ENCODE data around the gene GM2A. TPM values are rescaled to one million over a fixed set of nuclear protein-coding genes. Genes with fewer than 3 reads are reported as not detected.
"Not testable (repeated sequence)": the region's sequence is repeated elsewhere in the genome, so short reads cannot be mapped to it uniquely, and the experiment has no call there.

GM2A gene
- total RNA-seq, 4 donors from 2014 or later: 62.4 to 132 (median 89.7) TPM

DNA sequence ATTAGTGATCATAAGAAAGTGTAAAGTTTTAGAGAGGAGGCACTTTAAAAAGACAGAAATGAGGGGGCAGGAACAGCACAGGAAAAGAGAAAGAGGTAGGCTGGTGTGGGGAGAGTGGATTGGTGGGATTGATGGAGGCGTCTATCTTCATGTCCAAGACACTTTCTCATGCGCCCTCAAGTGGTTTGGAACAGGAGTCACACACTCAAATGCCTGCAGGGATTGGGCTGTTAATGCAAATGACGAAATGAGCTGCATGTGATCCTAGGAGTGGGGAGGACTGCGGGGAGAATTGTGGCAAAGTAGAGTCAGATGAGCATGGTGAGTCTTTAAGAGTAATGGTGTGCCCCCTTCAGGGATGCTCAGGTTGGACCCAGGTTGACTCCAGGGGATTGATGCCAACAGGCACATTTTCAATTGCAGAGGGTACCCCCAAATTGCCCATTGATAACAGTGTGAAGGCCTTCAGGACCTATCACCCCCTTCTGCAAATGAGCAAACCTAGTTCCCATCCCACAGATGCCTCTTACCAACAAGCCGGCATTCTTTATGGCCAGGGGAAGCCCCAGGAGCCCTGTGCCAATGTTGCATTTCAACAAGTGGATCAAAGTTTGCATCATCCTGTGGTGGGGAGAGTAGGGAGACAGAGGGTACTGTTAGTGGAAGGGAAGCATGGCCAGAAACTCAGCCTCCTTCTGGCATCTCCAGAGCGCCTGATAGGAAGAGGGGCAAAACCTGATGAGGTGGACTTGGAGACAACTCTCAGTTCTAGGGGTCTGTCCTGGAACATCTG, 45.3 kb downstream of the GM2A start:
- H3K4me3 ChIP-seq: no peak overlapping the region
- intact Hi-C loops (cut with DNase I): no loop called here
- H3K36me3 ChIP-seq: no peaks in the 10 kb centered on the region
- no peak for DNase-seq
- H3K27me3 ChIP-seq: peaks cover 0 to 22% (median 0%) of the 10 kb centered on the region in 4 donors
- H3K4me1 ChIP-seq: peaks cover 0 to 8% (median 0%) of the 10 kb centered on the region in 3 donors
- no peak overlapping the region for H3K27ac ChIP-seq
- TF ChIP-seq, protein P1, sequence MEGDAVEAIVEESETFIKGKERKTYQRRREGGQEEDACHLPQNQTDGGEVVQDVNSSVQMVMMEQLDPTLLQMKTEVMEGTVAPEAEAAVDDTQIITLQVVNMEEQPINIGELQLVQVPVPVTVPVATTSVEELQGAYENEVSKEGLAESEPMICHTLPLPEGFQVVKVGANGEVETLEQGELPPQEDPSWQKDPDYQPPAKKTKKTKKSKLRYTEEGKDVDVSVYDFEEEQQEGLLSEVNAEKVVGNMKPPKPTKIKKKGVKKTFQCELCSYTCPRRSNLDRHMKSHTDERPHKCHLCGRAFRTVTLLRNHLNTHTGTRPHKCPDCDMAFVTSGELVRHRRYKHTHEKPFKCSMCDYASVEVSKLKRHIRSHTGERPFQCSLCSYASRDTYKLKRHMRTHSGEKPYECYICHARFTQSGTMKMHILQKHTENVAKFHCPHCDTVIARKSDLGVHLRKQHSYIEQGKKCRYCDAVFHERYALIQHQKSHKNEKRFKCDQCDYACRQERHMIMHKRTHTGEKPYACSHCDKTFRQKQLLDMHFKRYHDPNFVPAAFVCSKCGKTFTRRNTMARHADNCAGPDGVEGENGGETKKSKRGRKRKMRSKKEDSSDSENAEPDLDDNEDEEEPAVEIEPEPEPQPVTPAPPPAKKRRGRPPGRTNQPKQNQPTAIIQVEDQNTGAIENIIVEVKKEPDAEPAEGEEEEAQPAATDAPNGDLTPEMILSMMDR (IDR thresholded peaks at IDR 0.05): peak in 4 of 6 experiments; percentile 30 to 55 (median 42)
- TF ChIP-seq POLR2A (IDR thresholded peaks at IDR 0.05): no peak
- WGBS, 2 donors: 59 to 88% methylated on average over 5 to 6 of the region's 6 CpGs
- H3K9me3 ChIP-seq: no peaks in the 10 kb centered on the region

- Histone ChIP-seq H3K4me3 (no peak within 1 kb of the TSS), H3K9me3 (no peaks in the 10 kb centered on the region), H3K36me3 (no peaks in the 10 kb centered on the region), H3K4me1 (no peaks in the 10 kb centered on the region), H3K27me3 (peaks cover 0 to 18% (median 0%) of the 10 kb centered on the region in 4 donors), H3K27ac (no peak within 1 kb of the TSS)
- TF ChIP-seq, protein P1 (IDR thresholded peaks at IDR 0.05): no peak
- no peak for TF ChIP-seq POLR2A (IDR thresholded peaks at IDR 0.05)
- DNase-seq: no peak
- 90 to 100% methylated on average over 1 to 2 of the region's 2 CpGs for WGBS, 2 donors
- intact Hi-C loops (cut with DNase I): no loop called here
Observed at GRCh38 chr5:151303666-151304065, 50.7 kb downstream of the GM2A start, which contains the start of gene SLC36A3. Gene SLC36A3 (minus strand): TSS chr5:151303766. CDS start chr5:151303354, 412 bp downstream.

GRCh38 chr5:151309266-151309665, 56.3 kb downstream of the GM2A start:
- DNase-seq; intact Hi-C loops (cut with DNase I); H3K27me3 ChIP-seq; H3K9me3 ChIP-seq; H3K36me3 ChIP-seq; H3K4me1 ChIP-seq; H3K27ac ChIP-seq; H3K4me3 ChIP-seq: not testable (repeated sequence)
- no CpG with 5 or more reads among the region's 27 CpGs for WGBS, 2 donors

- H3K27me3 ChIP-seq; H3K4me1 ChIP-seq; DNase-seq; H3K27ac ChIP-seq; H3K4me3 ChIP-seq; H3K36me3 ChIP-seq; H3K9me3 ChIP-seq; intact Hi-C loops (cut with DNase I): not testable (repeated sequence)
- WGBS, 2 donors: 89 to 90% methylated on average over 7 to 9 of the region's 15 CpGs
Observed at GRCh38 chr5:151309821-151310220, 56.8 kb downstream of the GM2A start.

DNA sequence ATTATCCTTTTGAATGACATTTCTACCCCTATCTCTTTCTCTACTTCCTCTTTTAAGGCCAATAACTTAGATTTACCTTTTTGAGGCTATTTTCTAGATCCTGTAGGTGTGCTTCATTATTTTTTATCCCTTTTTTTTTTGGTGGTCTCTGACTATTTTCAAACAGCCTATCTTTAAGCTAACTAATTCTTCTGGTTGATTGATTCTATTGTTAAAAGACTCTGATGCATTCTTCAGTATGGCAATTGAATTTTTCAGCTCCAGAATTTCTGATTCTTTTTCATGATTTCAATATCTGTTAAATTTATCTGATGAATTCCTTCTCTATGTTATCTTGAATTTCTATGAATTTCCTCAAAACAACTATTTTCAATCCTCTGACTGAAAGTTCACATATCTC, 57.9 kb downstream of the GM2A start:
- Histone ChIP-seq H3K9me3 (no peaks in the 10 kb centered on the region), H3K36me3 (no peaks in the 10 kb centered on the region), H3K27me3 (no peaks in the 10 kb centered on the region), H3K27ac (no peak overlapping the region), H3K4me1 (no peaks in the 10 kb centered on the region), H3K4me3 (no peak overlapping the region)
- TF ChIP-seq, protein P1 (IDR thresholded peaks at IDR 0.05): no peak
- TF ChIP-seq POLR2A (IDR thresholded peaks at IDR 0.05): no peak
- no peak for DNase-seq
- intact Hi-C loops (cut with DNase I): no loop called here

- intact Hi-C loops (cut with DNase I): no loop called here
- no peak for DNase-seq
- H3K4me1 ChIP-seq: no peaks in the 10 kb centered on the region
- no peaks in the 10 kb centered on the region for H3K9me3 ChIP-seq
- 72 to 73% methylated on average over 5 of the region's 5 CpGs for WGBS, 2 donors
- no peaks in the 10 kb centered on the region for H3K27me3 ChIP-seq
- no peaks in the 10 kb centered on the region for H3K36me3 ChIP-seq
- no peak for TF ChIP-seq POLR2A (IDR thresholded peaks at IDR 0.05)
- TF ChIP-seq, protein P1 (IDR thresholded peaks at IDR 0.05): no peak
- no peak overlapping the region for H3K27ac ChIP-seq
- H3K4me3 ChIP-seq: no peak overlapping the region
Observed at GRCh38 chr5:151312756-151313324, 59.9 kb downstream of the GM2A start.

All from esophagus squamous epithelium (tissue), 5 donors.